Neural cell (in vitro differentiated cells): Measurements from ENCODE around the gene PKDCC.

Experiments used
- CTCF ChIP-seq: fragments of 450-650 bp; IDR thresholded peaks from 2 replicates; pipeline ENCODE4 v1.5.1; 2014; ENCODE audit warnings: antibody characterized with exemption, mild to moderate bottlenecking, moderate library complexity; ENCODE audit not compliant: poor library complexity, severe bottlenecking
- EP300 ChIP-seq: fragments of 450-650 bp; conservative IDR thresholded peaks from 2 replicates; pipeline ENCODE4 v1.6.1; 2014; ENCODE audit warnings: antibody characterized with exemption, mild to moderate bottlenecking, moderate library complexity; ENCODE audit not compliant: poor library complexity, severe bottlenecking
- EZH2 ChIP-seq: fragments of 200-600, 300-800 bp; shearing (Covaris generic), sonication (generic); IDR thresholded peaks from 2 replicates; pipeline ENCODE4 v1.6.1; 2014; ENCODE audit warnings: antibody characterized with exemption, low read length, borderline replicate concordance, mild to moderate bottlenecking; ENCODE audit not compliant: insufficient read depth, poor library complexity, severe bottlenecking
- MXI1 ChIP-seq: fragments of 450-650 bp; conservative IDR thresholded peaks from 2 replicates; pipeline ENCODE4 v1.6.1; 2014; ENCODE audit warnings: antibody characterized with exemption, mild to moderate bottlenecking; ENCODE audit not compliant: poor library complexity, severe bottlenecking
- POLR2AphosphoS5 ChIP-seq: IDR thresholded peaks from 2 replicates; pipeline ENCODE4 v1.6.1; 2012
- RAD21 ChIP-seq: fragments of 450-650 bp; conservative IDR thresholded peaks from 2 replicates; pipeline ENCODE4 v1.6.1; 2014; ENCODE audit warnings: antibody characterized with exemption, mild to moderate bottlenecking, moderate library complexity
- REST ChIP-seq: IDR thresholded peaks from 2 replicates; pipeline ENCODE4 v1.6.1; 2012; ENCODE audit warnings: borderline replicate concordance
- SMC3 ChIP-seq: fragments of 450-650 bp; conservative IDR thresholded peaks from 2 replicates; pipeline ENCODE4 v1.6.1; 2014; ENCODE audit warnings: antibody characterized with exemption, mild to moderate bottlenecking, moderate library complexity; ENCODE audit not compliant: poor library complexity
- TAF1 ChIP-seq: IDR thresholded peaks from 2 replicates; pipeline ENCODE4 v1.6.1; 2012; ENCODE audit warnings: low read depth

GRCh38 chr2:42029171-42029570, 18.6 kb upstream of the PKDCC start:
- no peak for TF ChIP-seq CTCF
- no peak for TF ChIP-seq POLR2AphosphoS5
- TF ChIP-seq EP300 = no peak
- no peak for TF ChIP-seq RAD21
- no peak for TF ChIP-seq EZH2
- TF ChIP-seq SMC3 = no peak
- TF ChIP-seq REST = no peak
- TF ChIP-seq MXI1 = no peak
- TF ChIP-seq TAF1 = no peak
